ENCODE data around the gene KRTAP5-9.
"Not testable (repeated sequence)": the region's sequence is repeated elsewhere in the genome, so short reads cannot be mapped to it uniquely, and the experiment has no call there.

DNA sequence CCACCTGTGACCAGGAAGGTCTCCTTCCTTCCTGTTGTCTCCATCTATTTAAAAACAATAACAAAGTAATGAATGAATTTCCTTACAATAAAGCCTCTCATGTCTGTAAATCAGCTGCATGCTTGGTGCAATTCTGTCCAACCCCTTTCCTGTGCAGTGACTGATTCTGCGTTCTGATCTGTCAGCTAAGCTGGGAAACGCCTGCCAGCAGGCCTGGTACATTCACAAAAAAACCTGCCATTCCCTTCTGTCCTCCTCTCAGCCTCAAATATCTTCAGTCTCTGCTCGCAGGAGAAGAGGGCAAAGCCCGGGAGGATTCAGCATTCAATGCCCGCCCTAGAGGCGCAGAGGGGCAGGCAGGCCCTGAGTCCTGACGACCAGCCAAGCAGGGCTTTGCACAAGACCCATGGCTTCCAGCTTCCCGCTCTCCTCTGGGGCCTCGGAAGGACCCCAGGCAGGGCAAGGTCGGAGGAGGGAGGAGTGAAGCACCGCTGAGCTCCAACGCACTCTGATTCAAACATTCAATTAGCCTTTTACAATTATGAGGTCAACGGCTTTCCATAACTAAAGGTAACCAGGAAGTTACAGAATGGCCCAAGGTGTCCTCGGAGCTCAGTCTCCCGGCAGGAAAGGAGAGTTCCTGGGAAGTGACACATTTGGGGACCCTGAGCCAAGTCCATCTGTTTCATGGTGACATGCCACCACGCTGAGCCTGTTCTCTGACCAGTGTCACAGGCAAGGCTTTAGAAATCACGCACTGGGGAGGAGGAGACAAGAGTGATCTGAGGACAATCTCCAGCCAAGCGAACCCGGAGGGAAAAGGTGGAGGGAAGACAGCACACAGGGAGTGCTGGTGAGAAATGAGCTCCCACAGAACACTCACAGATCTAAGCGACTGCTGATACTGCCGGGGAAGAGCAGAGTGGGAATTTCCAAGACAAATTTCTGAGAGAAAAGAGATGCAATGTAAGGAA, 18.7 kb downstream of the KRTAP5-9 start:
- TF ChIP-seq, protein P1, sequence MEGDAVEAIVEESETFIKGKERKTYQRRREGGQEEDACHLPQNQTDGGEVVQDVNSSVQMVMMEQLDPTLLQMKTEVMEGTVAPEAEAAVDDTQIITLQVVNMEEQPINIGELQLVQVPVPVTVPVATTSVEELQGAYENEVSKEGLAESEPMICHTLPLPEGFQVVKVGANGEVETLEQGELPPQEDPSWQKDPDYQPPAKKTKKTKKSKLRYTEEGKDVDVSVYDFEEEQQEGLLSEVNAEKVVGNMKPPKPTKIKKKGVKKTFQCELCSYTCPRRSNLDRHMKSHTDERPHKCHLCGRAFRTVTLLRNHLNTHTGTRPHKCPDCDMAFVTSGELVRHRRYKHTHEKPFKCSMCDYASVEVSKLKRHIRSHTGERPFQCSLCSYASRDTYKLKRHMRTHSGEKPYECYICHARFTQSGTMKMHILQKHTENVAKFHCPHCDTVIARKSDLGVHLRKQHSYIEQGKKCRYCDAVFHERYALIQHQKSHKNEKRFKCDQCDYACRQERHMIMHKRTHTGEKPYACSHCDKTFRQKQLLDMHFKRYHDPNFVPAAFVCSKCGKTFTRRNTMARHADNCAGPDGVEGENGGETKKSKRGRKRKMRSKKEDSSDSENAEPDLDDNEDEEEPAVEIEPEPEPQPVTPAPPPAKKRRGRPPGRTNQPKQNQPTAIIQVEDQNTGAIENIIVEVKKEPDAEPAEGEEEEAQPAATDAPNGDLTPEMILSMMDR (conservative IDR thresholded peaks at IDR 0.05; ENCODE audit: low read depth, low read length), result not testable (repeated sequence)
- TF ChIP-seq EZH2 (IDR thresholded peaks at IDR 0.05; ENCODE audit: borderline replicate concordance, low read depth, low read length, poor library complexity, severe bottlenecking), result not testable (repeated sequence)

All from A673 (cell line).